Measurements from ENCODE around the gene TSR3.

Gene TSR3

GRCh38 chr16:1366060-1366711, 14.5 kb upstream of the TSR3 start:
- H3K9me3 ChIP-seq (ENCODE audit: control insufficient read depth, insufficient read depth, low read length) = no peaks in the 10 kb centered on the region
- no peak overlapping the region for H3K4me3 ChIP-seq (ENCODE audit: low read length)
- no peaks in the 10 kb centered on the region for H3K9me2 ChIP-seq (replicated peaks; ENCODE audit: control insufficient read depth, low read length)
- H3K36me3 ChIP-seq (ENCODE audit: control insufficient read depth, low read length) = peaks cover 18% of the 10 kb centered on the region
- H3K4me2 ChIP-seq (ENCODE audit: low read length) = no peak overlapping the region
- no peaks in the 10 kb centered on the region; the same call in 1 of the 2 replicates for H3K79me2 ChIP-seq (ENCODE audit: control insufficient read depth, low read length)
- no peak overlapping the region for H3K27ac ChIP-seq (ENCODE audit: low read depth, low read length)
- no peaks in the 10 kb centered on the region for H3K27me3 ChIP-seq (ENCODE audit: control insufficient read depth, low read length)
- H4K20me1 ChIP-seq (ENCODE audit: control insufficient read depth, insufficient read depth, low read depth, low read length) = no peaks in the 10 kb centered on the region
- TF ChIP-seq EZH2phosphoT487 (IDR thresholded peaks at IDR 0.05; ENCODE audit: borderline replicate concordance, low read length) = no peak
- TF ChIP-seq, protein P1, sequence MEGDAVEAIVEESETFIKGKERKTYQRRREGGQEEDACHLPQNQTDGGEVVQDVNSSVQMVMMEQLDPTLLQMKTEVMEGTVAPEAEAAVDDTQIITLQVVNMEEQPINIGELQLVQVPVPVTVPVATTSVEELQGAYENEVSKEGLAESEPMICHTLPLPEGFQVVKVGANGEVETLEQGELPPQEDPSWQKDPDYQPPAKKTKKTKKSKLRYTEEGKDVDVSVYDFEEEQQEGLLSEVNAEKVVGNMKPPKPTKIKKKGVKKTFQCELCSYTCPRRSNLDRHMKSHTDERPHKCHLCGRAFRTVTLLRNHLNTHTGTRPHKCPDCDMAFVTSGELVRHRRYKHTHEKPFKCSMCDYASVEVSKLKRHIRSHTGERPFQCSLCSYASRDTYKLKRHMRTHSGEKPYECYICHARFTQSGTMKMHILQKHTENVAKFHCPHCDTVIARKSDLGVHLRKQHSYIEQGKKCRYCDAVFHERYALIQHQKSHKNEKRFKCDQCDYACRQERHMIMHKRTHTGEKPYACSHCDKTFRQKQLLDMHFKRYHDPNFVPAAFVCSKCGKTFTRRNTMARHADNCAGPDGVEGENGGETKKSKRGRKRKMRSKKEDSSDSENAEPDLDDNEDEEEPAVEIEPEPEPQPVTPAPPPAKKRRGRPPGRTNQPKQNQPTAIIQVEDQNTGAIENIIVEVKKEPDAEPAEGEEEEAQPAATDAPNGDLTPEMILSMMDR (IDR thresholded peaks at IDR 0.05; ENCODE audit: low read depth, low read length, poor library complexity, severe bottlenecking) = no peak
- H3K4me1 ChIP-seq (ENCODE audit: control insufficient read depth, low read length) = no peaks in the 10 kb centered on the region
- H3F3A ChIP-seq (ENCODE audit: control insufficient read depth, insufficient read depth) = 0 out of 2 replicates have a peak, but pooled peaks cover 3% of the 10 kb centered on the region

GRCh38 chr16:1364510-1364909, 12.8 kb upstream of the TSR3 start:
- no peaks in the 10 kb centered on the region for H3K4me1 ChIP-seq (ENCODE audit: control insufficient read depth, low read length)
- H3K4me3 ChIP-seq (ENCODE audit: low read length) = no peak overlapping the region
- H3K27ac ChIP-seq (ENCODE audit: low read depth, low read length) = no peak overlapping the region
- peaks cover 18% of the 10 kb centered on the region for H3K36me3 ChIP-seq (ENCODE audit: control insufficient read depth, low read length)
- TF ChIP-seq EZH2phosphoT487 (IDR thresholded peaks at IDR 0.05; ENCODE audit: borderline replicate concordance, low read length) = no peak
- TF ChIP-seq, protein P1 (IDR thresholded peaks at IDR 0.05; ENCODE audit: low read depth, low read length, poor library complexity, severe bottlenecking) = no peak
- H3K79me2 ChIP-seq (ENCODE audit: control insufficient read depth, low read length) = peaks cover 6% of the 10 kb centered on the region
- H3F3A ChIP-seq (ENCODE audit: control insufficient read depth, insufficient read depth) = 0 out of 2 replicates have a peak, but pooled peaks cover 3% of the 10 kb centered on the region
- no peaks in the 10 kb centered on the region for H4K20me1 ChIP-seq (ENCODE audit: control insufficient read depth, insufficient read depth, low read depth, low read length)
- H3K27me3 ChIP-seq (ENCODE audit: control insufficient read depth, low read length) = no peaks in the 10 kb centered on the region
- H3K9me2 ChIP-seq (replicated peaks; ENCODE audit: control insufficient read depth, low read length) = no peaks in the 10 kb centered on the region
- no peak overlapping the region for H3K4me2 ChIP-seq (ENCODE audit: low read length)
- H3K9me3 ChIP-seq (ENCODE audit: control insufficient read depth, insufficient read depth, low read length) = no peaks in the 10 kb centered on the region

DNA sequence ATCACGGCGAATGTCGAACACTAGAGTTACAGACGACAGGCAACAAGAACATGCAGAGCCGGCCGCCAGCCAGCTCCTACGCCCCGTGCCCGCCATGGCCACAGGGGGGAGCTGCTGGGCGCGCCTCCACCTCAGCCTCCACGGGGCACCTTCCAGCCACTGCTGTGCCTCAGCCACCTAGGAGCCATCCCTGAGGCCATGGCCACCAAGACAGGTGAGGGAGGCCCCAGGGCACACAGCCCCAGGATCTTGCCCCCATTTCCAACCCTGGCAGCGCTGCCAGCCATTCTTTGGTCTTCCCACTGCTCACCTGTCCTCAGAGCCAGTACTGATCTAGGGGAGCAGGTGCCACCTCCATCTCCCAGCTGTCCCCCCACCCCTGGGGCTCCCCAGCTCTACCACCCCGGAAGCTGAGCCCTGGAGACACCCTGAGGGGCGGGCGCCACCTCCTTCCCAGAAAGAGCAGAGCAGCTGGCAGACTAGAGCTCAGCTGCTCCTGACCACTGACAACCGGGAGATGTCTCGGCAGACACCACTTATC, 11.9 kb upstream of the TSR3 start:
- H3K4me1 ChIP-seq (ENCODE audit: control insufficient read depth, low read length) = no peaks in the 10 kb centered on the region
- H3K79me2 ChIP-seq (ENCODE audit: control insufficient read depth, low read length) = peaks cover 11% of the 10 kb centered on the region
- no peaks in the 10 kb centered on the region for H3K9me2 ChIP-seq (replicated peaks; ENCODE audit: control insufficient read depth, low read length)
- H3K27me3 ChIP-seq (ENCODE audit: control insufficient read depth, low read length) = no peaks in the 10 kb centered on the region
- H3K9me3 ChIP-seq (ENCODE audit: control insufficient read depth, insufficient read depth, low read length) = no peaks in the 10 kb centered on the region
- H3F3A ChIP-seq (ENCODE audit: control insufficient read depth, insufficient read depth) = 0 out of 2 replicates have a peak, but pooled peaks cover 3% of the 10 kb centered on the region
- no peak for TF ChIP-seq EZH2phosphoT487 (IDR thresholded peaks at IDR 0.05; ENCODE audit: borderline replicate concordance, low read length)
- TF ChIP-seq, protein P1 (IDR thresholded peaks at IDR 0.05; ENCODE audit: low read depth, low read length, poor library complexity, severe bottlenecking) = peak; percentile 94
- H4K20me1 ChIP-seq (ENCODE audit: control insufficient read depth, insufficient read depth, low read depth, low read length) = no peaks in the 10 kb centered on the region
- H3K4me3 ChIP-seq (ENCODE audit: low read length) = no peak overlapping the region
- H3K27ac ChIP-seq (ENCODE audit: low read depth, low read length) = no peak overlapping the region
- H3K36me3 ChIP-seq (ENCODE audit: control insufficient read depth, low read length) = peaks cover 18% of the 10 kb centered on the region
- H3K4me2 ChIP-seq (ENCODE audit: low read length) = no peak overlapping the region
